ENCODE measurements around the gene PIN4. TPM values are rescaled to one million over a fixed set of nuclear protein-coding genes. Genes with fewer than 3 reads are reported as not detected.

Gene PIN4
- total RNA-seq, 1 donor from 2014 or later: 10.3 TPM

Other genes with a start within 250 kb of the PIN4 start
- gene RTL5, start 49.8 kb upstream of the PIN4 start, total RNA-seq: 2.5 TPM
- 0.05 TPM for gene ERCC6L, start 57.3 kb downstream of the PIN4 start, total RNA-seq
- 380 TPM for gene RPS4X, start 95.5 kb downstream of the PIN4 start, total RNA-seq
- gene CITED1, start 124.2 kb downstream of the PIN4 start, total RNA-seq: not detected